ENCODE results near the gene SREBF1. TPM values are rescaled to one million over a fixed set of nuclear protein-coding genes. Genes with fewer than 3 reads are reported as not detected.

The SREBF1 gene
- total RNA-seq, 1 experiment from 2014 or later, result 298 TPM

- TF ChIP-seq RAD21 (IDR thresholded peaks at IDR 0.05; ENCODE audit: low read depth), result no peak
These were observed 68.2 kb downstream of the SREBF1 start (continued) for GRCh38 chr17:17768424-17769088.

- no peaks in the 10 kb centered on the region for H3K36me3 ChIP-seq (ENCODE audit: control insufficient read depth in 1 of 2, insufficient read depth in 2 of 2, low read length in 2 of 2)
- no peak overlapping the region for H3K9ac ChIP-seq (ENCODE audit: low read length)
- no TSS peak for BruUV-seq (replicated peaks)
- RAD21 ChIA-PET (ENCODE audit: low non-redundant PET in 1 of 2, low total read pairs in 2 of 2, uncharacterized antibody in 2 of 2, unreplicated experiment in 2 of 2), result no interaction called here
- no peaks in the 10 kb centered on the region for H3K27me3 ChIP-seq (ENCODE audit: insufficient read depth, low read length)
- POLR2A ChIA-PET, result no interaction called here
- DNase-seq (ENCODE audit: low read depth, low spot score), result no peak
- peaks cover 3 to 4% of the 10 kb centered on the region in 2 experiments; a peak in 1 of 4 replicates for H3K4me1 ChIP-seq (ENCODE audit: control insufficient read depth in 1 of 2, insufficient read depth in 2 of 2, low read length in 2 of 2)
- peaks cover 15% of the 10 kb centered on the region; the same call in 1 of the 2 replicates for H3K79me2 ChIP-seq (ENCODE audit: insufficient read depth, low read length)
- no peak overlapping the region for H3K4me2 ChIP-seq (ENCODE audit: low read length)
- no peak overlapping the region for H3K27ac ChIP-seq (ENCODE audit: low read depth, low read length)
- no peak for ATAC-seq
- CTCF ChIA-PET, result no interaction called here
- intact Hi-C loops (cut with micrococcal nuclease), result no loop called here
- TF ChIP-seq FOSL1 (IDR thresholded peaks at IDR 0.05; ENCODE audit: low read depth), result no peak
- TF ChIP-seq EZH2 (IDR thresholded peaks at IDR 0.05), result no peak
- TF ChIP-seq SP1 (IDR thresholded peaks at IDR 0.05; ENCODE audit: low read depth), result no peak
- no peak for TF ChIP-seq JUND (IDR thresholded peaks at IDR 0.05)
- TF ChIP-seq ZNF274 (IDR thresholded peaks at IDR 0.05; ENCODE audit: low read depth, low read length), result no peak
- TF ChIP-seq ZFX (IDR thresholded peaks at IDR 0.05), result no peak
- TF ChIP-seq CEBPB (IDR thresholded peaks at IDR 0.05; ENCODE audit: low read depth), result no peak
- no peak for TF ChIP-seq ELF1 (IDR thresholded peaks at IDR 0.05; ENCODE audit: borderline replicate concordance, low read depth)
- no peak for TF ChIP-seq YY1 (IDR thresholded peaks at IDR 0.05; ENCODE audit: extremely low read depth, insufficient replicate concordance, low read depth, low read length)
- TF ChIP-seq, protein P1, sequence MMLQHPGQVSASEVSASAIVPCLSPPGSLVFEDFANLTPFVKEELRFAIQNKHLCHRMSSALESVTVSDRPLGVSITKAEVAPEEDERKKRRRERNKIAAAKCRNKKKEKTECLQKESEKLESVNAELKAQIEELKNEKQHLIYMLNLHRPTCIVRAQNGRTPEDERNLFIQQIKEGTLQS (IDR thresholded peaks at IDR 0.05), result no peak
- TF ChIP-seq TCF7L2 (IDR thresholded peaks at IDR 0.05; ENCODE audit: borderline replicate concordance, extremely low read depth, insufficient read depth, insufficient read length), result no peak
- TF ChIP-seq SRF (IDR thresholded peaks at IDR 0.05; ENCODE audit: low read depth), result no peak
- TF ChIP-seq, protein P2, sequence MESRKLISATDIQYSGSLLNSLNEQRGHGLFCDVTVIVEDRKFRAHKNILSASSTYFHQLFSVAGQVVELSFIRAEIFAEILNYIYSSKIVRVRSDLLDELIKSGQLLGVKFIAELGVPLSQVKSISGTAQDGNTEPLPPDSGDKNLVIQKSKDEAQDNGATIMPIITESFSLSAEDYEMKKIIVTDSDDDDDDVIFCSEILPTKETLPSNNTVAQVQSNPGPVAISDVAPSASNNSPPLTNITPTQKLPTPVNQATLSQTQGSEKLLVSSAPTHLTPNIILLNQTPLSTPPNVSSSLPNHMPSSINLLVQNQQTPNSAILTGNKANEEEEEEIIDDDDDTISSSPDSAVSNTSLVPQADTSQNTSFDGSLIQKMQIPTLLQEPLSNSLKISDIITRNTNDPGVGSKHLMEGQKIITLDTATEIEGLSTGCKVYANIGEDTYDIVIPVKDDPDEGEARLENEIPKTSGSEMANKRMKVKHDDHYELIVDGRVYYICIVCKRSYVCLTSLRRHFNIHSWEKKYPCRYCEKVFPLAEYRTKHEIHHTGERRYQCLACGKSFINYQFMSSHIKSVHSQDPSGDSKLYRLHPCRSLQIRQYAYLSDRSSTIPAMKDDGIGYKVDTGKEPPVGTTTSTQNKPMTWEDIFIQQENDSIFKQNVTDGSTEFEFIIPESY (IDR thresholded peaks at IDR 0.05; ENCODE audit: extremely low read depth, insufficient replicate concordance, low read length), result no peak
- H3K9me3 ChIP-seq (ENCODE audit: control insufficient read depth in 1 of 2, insufficient read depth in 1 of 2, low read depth in 1 of 2, low read length in 2 of 2), result no peaks in the 10 kb centered on the region
- H3K4me3 ChIP-seq (replicated peaks in 1 of 2; ENCODE audit: low read depth in 1 of 2, low read length in 2 of 2), result no peak overlapping the region
- H3K9me2 ChIP-seq (ENCODE audit: insufficient read depth), result no peaks in the 10 kb centered on the region
- H2AFZ ChIP-seq (ENCODE audit: low read depth, low read length, poor library complexity, severe bottlenecking), result no peak overlapping the region
- no peaks in the 10 kb centered on the region for H4K20me1 ChIP-seq (ENCODE audit: insufficient read depth)
These were observed 68.8 kb downstream of the SREBF1 start for GRCh38 chr17:17767887-17768418.

Measured in HCT116 (cell line).